SK-N-SH (cell line): Measurements from ENCODE around the gene NUDT13. TPM values are rescaled to one million over a fixed set of nuclear protein-coding genes. Genes with fewer than 3 reads are reported as not detected.

Experiments used
- CTCF ChIA-PET: fragments of 300-600, 350-600 bp; formaldehyde crosslinking; extraction: SDS; loops from one replicate; lab custom pipeline; 2021; lab: Yijun Ruan, JAX
- POLR2A ChIA-PET: fragments of 350-600 bp; sonication (Branson Sonifier 250); formaldehyde crosslinking; extraction: SDS; loops from one replicate; lab custom pipeline; 2020; ENCODE audit warnings: antibody characterized with exemption, inconsistent platforms; lab: Yijun Ruan, JAX
- DNase-seq: peaks from one replicate; pipeline ENCODE4 v3.0.0; 2012
- H2AFZ ChIP-seq: fragments of 200-600 bp; sonication (generic); 2 replicates; pipeline ENCODE4 v1.8.1; 2016; ENCODE audit warnings: antibody characterized with exemption, mild to moderate bottlenecking, low read depth
- H3F3A ChIP-seq: fragments of 200-600 bp; sonication (generic); replicated peaks from 2 replicates; pipeline ENCODE3; 2016; ENCODE audit warnings: antibody characterized with exemption, mild to moderate bottlenecking; ENCODE audit not compliant: insufficient read depth
- H3K27ac ChIP-seq, 2 experiments: fragments of 200-500 bp in 1 of 2; fragments of 200-600 bp in 1 of 2; sonication (Bioruptor generic) in 1 of 2; sonication (generic), shearing (Covaris generic) in 1 of 2; 2 replicates each; pipeline versions ENCODE4 v1.5.1 to v1.6.1; 2014 to 2016; ENCODE audit warnings: low read depth in 2 of 2, inconsistent platforms in 1 of 2, low read length in 1 of 2, mild to moderate bottlenecking in 1 of 2, mixed read lengths in 1 of 2
- H3K27me3 ChIP-seq: fragments of 200-600 bp; sonication (generic), shearing (Covaris generic); 2 replicates; pipeline ENCODE4 v1.6.1; 2016; ENCODE audit warnings: mixed run types; ENCODE audit not compliant: insufficient read depth
- H3K36me3 ChIP-seq, 2 experiments: fragments of 200-500 bp in 1 of 2; fragments of 200-600 bp in 1 of 2; sonication (Bioruptor generic) in 1 of 2; sonication (generic) in 1 of 2; replicated peaks in 1 of 2; 2 replicates each; pipeline versions ENCODE3 to v1.5.1; 2014 to 2016; ENCODE audit warnings: low read length in 1 of 2, mild to moderate bottlenecking in 1 of 2; ENCODE audit not compliant: insufficient read depth in 2 of 2, control insufficient read depth in 1 of 2
- H3K4me1 ChIP-seq, 2 experiments: fragments of 200-500 bp in 1 of 2; fragments of 200-600 bp in 1 of 2; sonication (Bioruptor generic) in 1 of 2; sonication (generic), shearing (Covaris generic) in 1 of 2; 2 replicates each; pipeline versions ENCODE4 v1.5.1 to v1.6.1; 2014 to 2016; ENCODE audit warnings: low read depth in 1 of 2, low read length in 1 of 2, mixed run types in 1 of 2; ENCODE audit not compliant: insufficient read depth in 2 of 2, control insufficient read depth in 1 of 2
- H3K4me2 ChIP-seq: fragments of 200-600 bp; sonication (generic), shearing (Covaris generic); 2 replicates; pipeline ENCODE4 v1.6.1; 2017; ENCODE audit warnings: mixed run types
- H3K4me3 ChIP-seq, 2 experiments: fragments of 200-500 bp in 1 of 2; fragments of 200-600 bp in 1 of 2; sonication (Bioruptor generic) in 1 of 2; sonication (generic), shearing (Covaris generic) in 1 of 2; 2 replicates each; pipeline versions ENCODE4 v1.5.1 to v1.8.1; 2014 to 2016; ENCODE audit warnings: low read depth in 2 of 2, inconsistent platforms in 1 of 2, low read length in 1 of 2, mild to moderate bottlenecking in 1 of 2, mixed read lengths in 1 of 2, moderate library complexity in 1 of 2
- H3K79me2 ChIP-seq: fragments of 200-600 bp; sonication (generic); 2 replicates; pipeline ENCODE4 v1.8.1; 2017; ENCODE audit warnings: mild to moderate bottlenecking; ENCODE audit not compliant: insufficient read depth
- H3K9ac ChIP-seq: fragments of 200-600 bp; sonication (generic); 2 replicates; pipeline ENCODE4 v1.6.1; 2017; ENCODE audit warnings: mixed run types
- H3K9me2 ChIP-seq: fragments of 200-600 bp; sonication (generic); 2 replicates; pipeline ENCODE4 v1.6.1; 2017; ENCODE audit warnings: mixed run types
- H3K9me3 ChIP-seq: fragments of 200-600 bp; sonication (generic); 2 replicates; pipeline ENCODE4 v1.6.1; 2017; ENCODE audit warnings: mixed run types, mild to moderate bottlenecking, moderate library complexity
- H4K20me1 ChIP-seq: fragments of 200-600 bp; sonication (generic); 2 replicates; pipeline ENCODE4 v1.6.1; 2017; ENCODE audit warnings: mild to moderate bottlenecking, mixed run types; ENCODE audit not compliant: insufficient read depth
- CHD2 ChIP-seq: fragments of 150-350 bp; IDR thresholded peaks from 2 replicates; pipeline ENCODE4 v1.6.1; 2018; ENCODE audit warnings: low read length; ENCODE audit not compliant: partially characterized antibody
- ELF1 ChIP-seq: IDR thresholded peaks from 2 replicates; pipeline ENCODE4 v1.4.0; 2012
- EP300 ChIP-seq, 2 experiments: IDR thresholded peaks; 2 replicates each; pipeline versions ENCODE4 v1.4.0 to v1.6.1; 2012; ENCODE audit warnings: borderline replicate concordance in 1 of 2, low read depth in 1 of 2, low read length in 1 of 2
- EZH2phosphoT487 ChIP-seq: fragments of 200-600 bp; sonication (generic); IDR thresholded peaks from 2 replicates; pipeline ENCODE4 v1.6.1; 2017; ENCODE audit warnings: low read depth, mixed run types, mild to moderate bottlenecking, antibody characterized with exemption, moderate library complexity, borderline replicate concordance
- FOXM1 ChIP-seq: IDR thresholded peaks from 2 replicates; pipeline ENCODE4 v1.4.0; 2012; ENCODE audit warnings: low read depth, mild to moderate bottlenecking
- GABPA ChIP-seq: IDR thresholded peaks from 2 replicates; pipeline ENCODE4 v1.4.0; 2012; ENCODE audit warnings: low read depth, mild to moderate bottlenecking
- GATA2 ChIP-seq: sonication (generic); formaldehyde crosslinking; IDR thresholded peaks from 2 replicates; pipeline ENCODE4 v1.5.0; 2020; ENCODE audit warnings: mild to moderate bottlenecking, missing genetic modification reagents
- JUND ChIP-seq: IDR thresholded peaks from 2 replicates; pipeline ENCODE4 v1.4.0; 2012
- PBX3 ChIP-seq: IDR thresholded peaks from 2 replicates; pipeline ENCODE4; 2012
- RAD21 ChIP-seq: IDR thresholded peaks from 2 replicates; pipeline ENCODE4 v1.6.1; 2012; ENCODE audit warnings: mild to moderate bottlenecking, low read length
- RCOR1 ChIP-seq: fragments of 150-350 bp; IDR thresholded peaks from 2 replicates; pipeline ENCODE4 v1.6.1; 2017; ENCODE audit warnings: antibody characterized with exemption, low read length
- REST ChIP-seq: IDR thresholded peaks from 2 replicates; pipeline ENCODE4 v1.6.1; 2012; ENCODE audit warnings: mild to moderate bottlenecking, low read depth, low read length, moderate library complexity
- RXRA ChIP-seq: IDR thresholded peaks from 2 replicates; pipeline ENCODE4 v1.4.0; 2012; ENCODE audit warnings: low read depth, mild to moderate bottlenecking, borderline replicate concordance
- SIN3A ChIP-seq: IDR thresholded peaks from 2 replicates; pipeline ENCODE4 v1.6.1; 2012; ENCODE audit warnings: low read depth, mild to moderate bottlenecking, low read length, moderate library complexity, borderline replicate concordance
- YY1 ChIP-seq: IDR thresholded peaks from 2 replicates; pipeline ENCODE4 v1.4.0; 2012; ENCODE audit warnings: low read depth, mild to moderate bottlenecking
- ZBTB33 ChIP-seq: IDR thresholded peaks from 2 replicates; pipeline ENCODE4 v1.4.0; 2012; ENCODE audit warnings: low read depth, borderline replicate concordance
- WGBS: methylation state at CpG from one replicate; pipeline ENCODE4 v1.1.6; 2017; ENCODE audit warnings: low lambda C conversion rate; 5-methylcytosine and 5-hydroxymethylcytosine counted together
- polyA plus RNA-seq, 3 experiments: library from polyadenylated mRNA; depleted of rRNA; stranded (reverse); fragments of >200 nt; gene quantifications; 2 replicates each; pipeline ENCODE4 v1.2.3, GENCODE V29; 2012

Gene NUDT13
- polyA plus RNA-seq, 1 of the 3 experiments (the other 2 are of a cell fraction), result 3.4 TPM

GRCh38 chr10:73136627-73137026 lies 26.4 kb downstream of the NUDT13 start:
- Histone ChIP-seq H3K27ac (no peak overlapping the region), H4K20me1 (no peaks in the 10 kb centered on the region), H3K9me3 (no peaks in the 10 kb centered on the region), H3K27me3 (no peaks in the 10 kb centered on the region), H3F3A (peaks cover 10% of the 10 kb centered on the region), H3K36me3 (peaks cover 79 to 81% of the 10 kb centered on the region in 2 experiments), H3K79me2 (no peaks in the 10 kb centered on the region; the same call in 1 of the 2 replicates), H2AFZ (no peak overlapping the region), H3K9me2 (no peaks in the 10 kb centered on the region), H3K9ac (no peak overlapping the region), H3K4me1 (no peaks in the 10 kb centered on the region), H3K4me2 (no peak overlapping the region), H3K4me3 (no peak overlapping the region)
- TF ChIP-seq EP300 (IDR thresholded peaks at IDR 0.05; ENCODE audit: borderline replicate concordance in 1 of 2, low read depth in 1 of 2, low read length in 1 of 2), result no peak
- TF ChIP-seq GATA2 (CRISPR knock-in tag), result no peak
- no peak for TF ChIP-seq RCOR1
- no peak for TF ChIP-seq RXRA
- TF ChIP-seq ZBTB33, result no peak
- no peak for TF ChIP-seq GABPA
- TF ChIP-seq REST, result no peak
- no peak for TF ChIP-seq RAD21
- no peak for TF ChIP-seq FOXM1
- no peak for TF ChIP-seq CHD2
- TF ChIP-seq EZH2phosphoT487, result no peak
- TF ChIP-seq SIN3A, result no peak
- no peak for TF ChIP-seq PBX3
- TF ChIP-seq ELF1, result no peak
- no peak for TF ChIP-seq YY1
- TF ChIP-seq JUND, result no peak
- 86% methylated on average over 2 of the region's 2 CpGs for WGBS
- POLR2A ChIA-PET, result no interaction called here
- CTCF ChIA-PET, result interaction anchor here (6.4 kb wide), 1 partner anchor 22 kb away, joined by 25 read pairs; no protein-coding TSS in a partner anchor
- DNase-seq, result no peak
